ENCODE measurements around the gene SERBP1.

Gene SERBP1

DNA sequence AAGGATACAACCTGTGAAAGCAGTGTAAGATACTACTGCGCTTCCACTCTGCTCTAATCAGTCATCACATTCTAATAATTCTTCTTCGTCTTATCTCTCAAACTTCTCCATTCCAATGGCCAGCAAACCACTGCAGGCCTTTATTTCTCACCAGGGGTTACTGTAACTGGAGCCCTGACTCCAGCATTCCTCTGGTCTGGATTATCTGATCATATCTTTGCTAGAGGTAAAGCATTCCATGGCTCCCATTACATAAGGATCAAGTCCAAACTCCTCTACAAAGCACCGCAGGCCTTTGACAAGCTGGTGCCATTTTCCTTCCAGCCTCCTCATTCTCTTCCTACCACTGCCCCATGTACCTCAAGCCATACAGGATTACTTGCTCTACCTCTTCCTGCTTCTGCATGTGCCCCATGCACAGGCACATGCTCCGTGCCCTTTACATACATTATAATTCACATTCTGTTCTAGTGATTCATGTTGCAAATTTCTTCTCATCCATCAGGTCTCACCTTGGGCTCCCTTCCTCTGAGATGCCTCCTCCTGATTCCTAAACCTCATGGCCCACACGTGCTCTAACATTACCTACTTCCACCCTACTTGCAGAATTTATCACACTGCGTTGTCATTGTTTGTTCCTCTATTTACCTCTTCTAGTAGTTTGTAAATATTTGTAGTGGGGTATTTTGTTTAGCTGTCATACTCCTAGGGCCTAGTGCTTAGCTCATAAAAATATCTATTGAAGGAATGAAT, 9.3 kb upstream of the SERBP1 start:
- TF ChIP-seq POLR2AphosphoS5 (IDR thresholded peaks at IDR 0.05; ENCODE audit: low read depth, low read length) = no peak
- TF ChIP-seq SIN3A (IDR thresholded peaks at IDR 0.05; ENCODE audit: borderline replicate concordance, insufficient read depth, low read length) = no peak
- no peak for TF ChIP-seq FOXP2 (optimal IDR thresholded peaks at IDR 0.05; ENCODE audit: borderline replicate concordance, extremely low read depth, extremely low read length, insufficient read depth)
- no peak for TF ChIP-seq TAF1 (IDR thresholded peaks at IDR 0.05; ENCODE audit: borderline replicate concordance, insufficient read depth, low read length)
- TF ChIP-seq, protein P1, sequence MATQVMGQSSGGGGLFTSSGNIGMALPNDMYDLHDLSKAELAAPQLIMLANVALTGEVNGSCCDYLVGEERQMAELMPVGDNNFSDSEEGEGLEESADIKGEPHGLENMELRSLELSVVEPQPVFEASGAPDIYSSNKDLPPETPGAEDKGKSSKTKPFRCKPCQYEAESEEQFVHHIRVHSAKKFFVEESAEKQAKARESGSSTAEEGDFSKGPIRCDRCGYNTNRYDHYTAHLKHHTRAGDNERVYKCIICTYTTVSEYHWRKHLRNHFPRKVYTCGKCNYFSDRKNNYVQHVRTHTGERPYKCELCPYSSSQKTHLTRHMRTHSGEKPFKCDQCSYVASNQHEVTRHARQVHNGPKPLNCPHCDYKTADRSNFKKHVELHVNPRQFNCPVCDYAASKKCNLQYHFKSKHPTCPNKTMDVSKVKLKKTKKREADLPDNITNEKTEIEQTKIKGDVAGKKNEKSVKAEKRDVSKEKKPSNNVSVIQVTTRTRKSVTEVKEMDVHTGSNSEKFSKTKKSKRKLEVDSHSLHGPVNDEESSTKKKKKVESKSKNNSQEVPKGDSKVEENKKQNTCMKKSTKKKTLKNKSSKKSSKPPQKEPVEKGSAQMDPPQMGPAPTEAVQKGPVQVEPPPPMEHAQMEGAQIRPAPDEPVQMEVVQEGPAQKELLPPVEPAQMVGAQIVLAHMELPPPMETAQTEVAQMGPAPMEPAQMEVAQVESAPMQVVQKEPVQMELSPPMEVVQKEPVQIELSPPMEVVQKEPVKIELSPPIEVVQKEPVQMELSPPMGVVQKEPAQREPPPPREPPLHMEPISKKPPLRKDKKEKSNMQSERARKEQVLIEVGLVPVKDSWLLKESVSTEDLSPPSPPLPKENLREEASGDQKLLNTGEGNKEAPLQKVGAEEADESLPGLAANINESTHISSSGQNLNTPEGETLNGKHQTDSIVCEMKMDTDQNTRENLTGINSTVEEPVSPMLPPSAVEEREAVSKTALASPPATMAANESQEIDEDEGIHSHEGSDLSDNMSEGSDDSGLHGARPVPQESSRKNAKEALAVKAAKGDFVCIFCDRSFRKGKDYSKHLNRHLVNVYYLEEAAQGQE (IDR thresholded peaks at IDR 0.05; ENCODE audit: insufficient read depth in 1 of 2, low read depth in 2 of 2, low read length in 2 of 2) = no peak

DNA sequence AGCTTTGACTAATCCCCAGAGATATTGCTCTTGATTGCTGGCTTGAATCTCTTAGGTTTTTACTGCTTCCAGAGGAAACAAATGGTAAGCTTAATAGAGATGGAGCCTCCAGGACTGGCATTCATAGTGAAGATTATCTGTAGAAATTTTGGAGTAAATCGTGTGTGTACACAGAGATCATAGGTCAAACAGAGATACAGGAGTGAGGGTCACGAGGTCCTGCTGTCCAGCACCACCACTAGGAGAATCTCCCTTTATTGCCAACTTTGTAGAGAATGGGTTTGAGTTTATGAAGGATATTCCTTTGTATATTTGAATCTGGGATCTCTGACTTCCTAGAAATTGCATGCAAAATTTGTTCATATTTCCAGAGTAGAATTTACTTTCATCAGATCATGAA, 7.8 kb upstream of the SERBP1 start:
- no peak for TF ChIP-seq TAF1 (IDR thresholded peaks at IDR 0.05; ENCODE audit: borderline replicate concordance, insufficient read depth, low read length)
- TF ChIP-seq, protein P1 (IDR thresholded peaks at IDR 0.05; ENCODE audit: insufficient read depth in 1 of 2, low read depth in 2 of 2, low read length in 2 of 2) = no peak
- no peak for TF ChIP-seq FOXP2 (optimal IDR thresholded peaks at IDR 0.05; ENCODE audit: borderline replicate concordance, extremely low read depth, extremely low read length, insufficient read depth)
- TF ChIP-seq SIN3A (IDR thresholded peaks at IDR 0.05; ENCODE audit: borderline replicate concordance, insufficient read depth, low read length) = no peak
- TF ChIP-seq POLR2AphosphoS5 (IDR thresholded peaks at IDR 0.05; ENCODE audit: low read depth, low read length) = no peak

DNA sequence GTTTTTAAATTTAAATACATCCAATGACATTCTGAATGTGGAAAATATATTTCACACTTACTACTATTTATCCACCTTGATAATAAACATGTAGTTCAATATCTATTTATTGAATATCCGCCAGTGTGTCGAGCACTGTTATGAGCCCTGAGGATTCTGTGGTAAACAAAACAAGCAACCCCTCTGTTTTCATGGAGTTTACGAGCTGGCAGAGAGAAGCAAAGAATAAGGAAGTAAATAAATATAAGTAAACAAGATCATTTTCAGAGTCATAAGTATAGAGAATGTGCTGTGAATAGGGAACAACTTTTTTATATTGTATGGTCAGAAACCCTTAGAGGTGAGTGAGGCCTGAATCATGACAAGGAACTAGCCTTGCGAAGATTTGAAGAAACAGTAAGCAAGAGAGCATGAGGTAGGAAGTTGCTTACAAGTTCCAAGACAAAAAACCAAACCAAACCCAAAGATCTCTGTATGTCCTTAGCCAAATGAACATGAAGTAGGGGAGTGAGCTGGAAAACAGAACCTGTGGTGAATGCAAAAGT, 6.4 kb upstream of the SERBP1 start:
- TF ChIP-seq, protein P1 (IDR thresholded peaks at IDR 0.05; ENCODE audit: insufficient read depth in 1 of 2, low read depth in 2 of 2, low read length in 2 of 2) = no peak
- TF ChIP-seq POLR2AphosphoS5 (IDR thresholded peaks at IDR 0.05; ENCODE audit: low read depth, low read length) = no peak
- TF ChIP-seq FOXP2 (optimal IDR thresholded peaks at IDR 0.05; ENCODE audit: borderline replicate concordance, extremely low read depth, extremely low read length, insufficient read depth) = no peak
- no peak for TF ChIP-seq TAF1 (IDR thresholded peaks at IDR 0.05; ENCODE audit: borderline replicate concordance, insufficient read depth, low read length)
- TF ChIP-seq SIN3A (IDR thresholded peaks at IDR 0.05; ENCODE audit: borderline replicate concordance, insufficient read depth, low read length) = no peak

DNA sequence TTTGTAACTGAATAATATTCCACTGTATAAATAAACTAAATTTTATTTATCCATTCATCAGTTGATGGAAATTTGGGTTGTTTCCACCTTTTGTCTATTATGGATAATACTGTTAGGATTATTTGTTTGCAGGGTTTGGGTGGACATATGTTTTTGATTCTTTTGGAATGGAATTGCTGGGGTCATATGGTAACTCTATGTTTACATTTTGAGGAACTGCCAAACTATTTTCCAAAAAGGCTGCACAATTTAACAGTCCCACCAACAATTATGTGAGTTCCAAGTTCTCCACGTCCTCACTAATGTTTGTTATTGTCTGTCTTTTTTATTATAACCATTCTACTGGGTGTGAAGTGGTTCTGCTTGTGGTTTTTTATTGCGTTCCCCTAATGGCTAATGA, 4.3 kb upstream of the SERBP1 start:
- TF ChIP-seq POLR2AphosphoS5 (IDR thresholded peaks at IDR 0.05; ENCODE audit: low read depth, low read length) (no peak), TAF1 (IDR thresholded peaks at IDR 0.05; ENCODE audit: borderline replicate concordance, insufficient read depth, low read length) (no peak), SIN3A (IDR thresholded peaks at IDR 0.05; ENCODE audit: borderline replicate concordance, insufficient read depth, low read length) (no peak)

DNA sequence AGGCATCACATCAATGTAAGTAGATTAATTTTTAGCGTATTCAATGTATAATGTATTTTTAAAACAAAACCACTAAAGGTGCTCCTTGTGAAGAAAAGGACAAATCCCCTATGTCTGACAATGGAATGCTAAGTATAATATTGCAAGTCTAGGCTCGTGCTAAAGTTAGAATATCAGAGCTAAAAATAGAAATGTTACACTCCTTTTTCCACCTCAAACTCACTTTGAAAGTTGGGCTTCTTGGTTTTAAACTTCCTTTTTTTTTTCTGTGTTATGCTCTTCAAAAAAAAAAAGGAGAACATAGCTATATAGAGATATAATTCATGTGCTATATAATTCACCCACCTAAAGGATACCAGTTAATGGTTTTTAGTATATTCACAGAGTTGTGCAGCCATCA, 3.6 kb upstream of the SERBP1 start:
- TF ChIP-seq SIN3A (IDR thresholded peaks at IDR 0.05; ENCODE audit: borderline replicate concordance, insufficient read depth, low read length) (no peak), TAF1 (IDR thresholded peaks at IDR 0.05; ENCODE audit: borderline replicate concordance, insufficient read depth, low read length) (no peak), FOXP2 (optimal IDR thresholded peaks at IDR 0.05; ENCODE audit: borderline replicate concordance, extremely low read depth, extremely low read length, insufficient read depth) (no peak), POLR2AphosphoS5 (IDR thresholded peaks at IDR 0.05; ENCODE audit: low read depth, low read length) (no peak)
- TF ChIP-seq, protein P1 (IDR thresholded peaks at IDR 0.05; ENCODE audit: insufficient read depth in 1 of 2, low read depth in 2 of 2, low read length in 2 of 2) = no peak
